K562 (cell line): ENCODE results near the gene JPT1. TPM values are rescaled to one million over a fixed set of nuclear protein-coding genes. Genes with fewer than 3 reads are reported as not detected.

ENCODE experiments used
- CC2D1A ChIP-seq: fragments of 450-650 bp; IDR thresholded peaks from 2 replicates; pipeline ENCODE4 v1.6.1; 2017; ENCODE audit warnings: mild to moderate bottlenecking
- ERF ChIP-seq: fragments of 450-650 bp; formaldehyde crosslinking; IDR thresholded peaks from 2 replicates; pipeline ENCODE4 v1.4.0; 2020; ENCODE audit warnings: mild to moderate bottlenecking, mixed read lengths
- GATAD2B ChIP-seq: fragments of 450-650 bp; IDR thresholded peaks from 2 replicates; pipeline ENCODE4 v1.6.1; 2017; ENCODE audit warnings: mild to moderate bottlenecking, borderline replicate concordance
- HNRNPLL ChIP-seq: fragments of 200-400 bp; formaldehyde crosslinking; IDR thresholded peaks from 2 replicates; pipeline ENCODE4 v1.6.1; 2017; ENCODE audit warnings: low read length, low read depth, mild to moderate bottlenecking; ENCODE audit not compliant: poor library complexity, severe bottlenecking
- IFI16 ChIP-seq: fragments of 250-450 bp; sonication (Bioruptor Pico); IDR thresholded peaks from 2 replicates; pipeline ENCODE4 v2.1.2; 2022; ENCODE audit warnings: mild to moderate bottlenecking, inconsistent platforms
- PTTG1 ChIP-seq: fragments of 450-650 bp; IDR thresholded peaks from 2 replicates; pipeline ENCODE4 v1.6.1; 2016; ENCODE audit warnings: low read depth, mild to moderate bottlenecking, missing genetic modification characterization, missing compliant biosample characterization
- RAD51 ChIP-seq: fragments of 450-650 bp; IDR thresholded peaks from 2 replicates; pipeline ENCODE4 v1.7.1; 2016; ENCODE audit warnings: low read depth, mild to moderate bottlenecking, borderline replicate concordance
- STAT5A ChIP-seq: IDR thresholded peaks from 2 replicates; pipeline ENCODE4 v1.6.1; 2012; ENCODE audit warnings: low read length, inconsistent platforms, borderline replicate concordance
- polyA plus RNA-seq, 8 experiments: library from polyadenylated mRNA; depleted of rRNA in 4 of 8; stranded (reverse) in 5 of 8; unstranded in 3 of 8; fragments of >200 nt; fragmentation: Nextera tagmentation in 2 of 8; fragmentation: Illumina TruSeq in 1 of 8; extraction: Ambion mirVana in 2 of 8; extraction: Trizol in 1 of 8; gene quantifications; 2 replicates each; pipeline versions ENCODE4 v1.2.1 to v1.2.3, GENCODE V29; 2011 to 2014; ENCODE audit warnings: inconsistent platforms in 1 of 8, missing spikeins in 1 of 8
- total RNA-seq, 7 experiments: library from RNA; depleted of rRNA in 6 of 7; stranded (reverse); fragments of >200 nt in 6 of 7; fragmentation: Illumina TruSeq in 2 of 7; extraction: Trizol in 2 of 7; gene quantifications; 2 replicates each; pipeline versions ENCODE4 v1.2.1 to v1.2.3, GENCODE V29; 2011 to 2021; ENCODE audit warnings: low replicate concordance in 1 of 7
- TF ChIP-seq, protein P1 (sequence below), 2 experiments: fragments of 450-650 bp; formaldehyde crosslinking in 1 of 2; IDR thresholded peaks; 2 replicates each; pipeline versions ENCODE4 v1.4.0 to v1.6.1; 2014 to 2020; ENCODE audit warnings: mild to moderate bottlenecking in 2 of 2, borderline replicate concordance in 1 of 2, low read depth in 1 of 2
- TF ChIP-seq, protein P2 (sequence below): fragments of 250-450 bp; sonication (Bioruptor Pico); IDR thresholded peaks from 2 replicates; pipeline ENCODE4 v1.8.0; 2021; ENCODE audit warnings: mild to moderate bottlenecking, moderate library complexity
- TF ChIP-seq, protein P3 (sequence below): sonication (generic); formaldehyde crosslinking; IDR thresholded peaks from 2 replicates; pipeline ENCODE4 v1.8.0; 2022; ENCODE audit warnings: missing genetic modification reagents, mild to moderate bottlenecking, moderate library complexity, borderline replicate concordance
- TF ChIP-seq, protein P4 (sequence below), 2 experiments: fragments of 250-450 bp in 1 of 2; fragments of 450-650 bp in 1 of 2; sonication (Bioruptor Pico) in 1 of 2; IDR thresholded peaks; 2 replicates each; pipeline versions ENCODE4 v1.6.1 to v1.8.0; 2016 to 2021; ENCODE audit warnings: mild to moderate bottlenecking in 2 of 2, moderate library complexity in 2 of 2, missing compliant biosample characterization in 1 of 2, missing genetic modification characterization in 1 of 2
- TF ChIP-seq, protein P5 (sequence below): fragments of 250-450 bp; sonication (Bioruptor Pico); IDR thresholded peaks from 2 replicates; pipeline ENCODE4 v1.6.1; 2021; ENCODE audit warnings: mild to moderate bottlenecking

Gene JPT1
- total and polyA plus RNA-seq, 9 of the 15 experiments (the other 6 are each of a cell fraction or from before 2014, with no cell fraction given) = 56.7 to 292 (median 144) TPM

DNA sequence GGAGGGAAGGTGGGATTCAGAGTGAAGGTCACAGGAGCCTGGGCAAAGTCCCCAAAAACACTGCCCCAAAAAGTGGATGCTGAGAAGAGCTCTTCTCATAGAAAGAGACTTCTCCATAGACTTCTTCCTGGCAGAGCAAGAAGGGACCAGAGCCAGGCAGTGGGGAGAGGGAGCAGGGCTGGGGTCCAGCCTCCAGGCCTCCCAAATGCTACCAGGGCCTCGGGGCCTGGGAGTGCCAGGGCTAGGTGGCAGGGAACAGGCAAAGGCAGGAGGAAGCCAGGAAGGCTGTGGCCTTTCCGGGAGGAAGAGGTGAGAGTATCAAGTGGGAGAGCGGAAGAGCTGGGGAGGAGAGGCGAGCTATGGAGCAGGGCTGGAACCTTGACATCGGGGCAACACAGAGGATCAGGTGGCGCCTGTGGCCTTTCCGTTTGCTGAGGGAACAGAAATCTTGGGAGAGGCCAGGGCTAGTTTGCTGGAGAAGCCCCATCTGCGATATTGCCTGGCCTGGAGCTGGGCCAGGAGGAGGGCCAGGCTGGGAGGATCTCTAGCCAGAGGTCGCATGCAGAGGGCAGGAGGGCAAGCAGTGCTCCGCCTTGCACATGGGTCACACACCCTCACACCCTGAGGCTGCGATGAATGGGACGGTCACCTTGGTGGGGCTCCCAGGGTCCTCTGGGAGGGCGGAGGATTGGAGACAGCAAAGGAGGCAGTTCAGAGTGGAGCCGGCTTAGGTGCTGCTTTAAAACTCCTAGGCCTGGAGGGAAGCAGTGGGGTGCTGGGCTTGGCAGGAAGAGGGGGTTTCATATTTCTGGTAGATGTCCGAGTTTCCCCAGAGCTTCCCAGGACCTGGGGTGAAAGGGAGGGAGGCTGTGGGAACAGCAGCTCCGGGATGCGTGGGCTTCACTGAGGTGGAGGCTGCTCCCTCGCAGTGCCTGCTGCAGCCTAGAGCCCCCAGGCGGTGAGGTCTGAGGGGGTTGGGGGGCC lies 63.1 kb downstream of the JPT1 start (continued):
- TF ChIP-seq, protein P1, sequence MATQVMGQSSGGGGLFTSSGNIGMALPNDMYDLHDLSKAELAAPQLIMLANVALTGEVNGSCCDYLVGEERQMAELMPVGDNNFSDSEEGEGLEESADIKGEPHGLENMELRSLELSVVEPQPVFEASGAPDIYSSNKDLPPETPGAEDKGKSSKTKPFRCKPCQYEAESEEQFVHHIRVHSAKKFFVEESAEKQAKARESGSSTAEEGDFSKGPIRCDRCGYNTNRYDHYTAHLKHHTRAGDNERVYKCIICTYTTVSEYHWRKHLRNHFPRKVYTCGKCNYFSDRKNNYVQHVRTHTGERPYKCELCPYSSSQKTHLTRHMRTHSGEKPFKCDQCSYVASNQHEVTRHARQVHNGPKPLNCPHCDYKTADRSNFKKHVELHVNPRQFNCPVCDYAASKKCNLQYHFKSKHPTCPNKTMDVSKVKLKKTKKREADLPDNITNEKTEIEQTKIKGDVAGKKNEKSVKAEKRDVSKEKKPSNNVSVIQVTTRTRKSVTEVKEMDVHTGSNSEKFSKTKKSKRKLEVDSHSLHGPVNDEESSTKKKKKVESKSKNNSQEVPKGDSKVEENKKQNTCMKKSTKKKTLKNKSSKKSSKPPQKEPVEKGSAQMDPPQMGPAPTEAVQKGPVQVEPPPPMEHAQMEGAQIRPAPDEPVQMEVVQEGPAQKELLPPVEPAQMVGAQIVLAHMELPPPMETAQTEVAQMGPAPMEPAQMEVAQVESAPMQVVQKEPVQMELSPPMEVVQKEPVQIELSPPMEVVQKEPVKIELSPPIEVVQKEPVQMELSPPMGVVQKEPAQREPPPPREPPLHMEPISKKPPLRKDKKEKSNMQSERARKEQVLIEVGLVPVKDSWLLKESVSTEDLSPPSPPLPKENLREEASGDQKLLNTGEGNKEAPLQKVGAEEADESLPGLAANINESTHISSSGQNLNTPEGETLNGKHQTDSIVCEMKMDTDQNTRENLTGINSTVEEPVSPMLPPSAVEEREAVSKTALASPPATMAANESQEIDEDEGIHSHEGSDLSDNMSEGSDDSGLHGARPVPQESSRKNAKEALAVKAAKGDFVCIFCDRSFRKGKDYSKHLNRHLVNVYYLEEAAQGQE (IDR thresholded peaks at IDR 0.05; ENCODE audit: borderline replicate concordance) = no peak
- TF ChIP-seq, protein P1 (CRISPR knock-in tag; IDR thresholded peaks at IDR 0.05; ENCODE audit: low read depth) = 0 out of 2 replicates have a peak, but pooled peaks have one; percentile 24
- TF ChIP-seq CC2D1A (no peak), HNRNPLL (no peak), PTTG1 (tag) (no peak), RAD51 (no peak), IFI16 (no peak), STAT5A (no peak), ERF (CRISPR knock-in tag) (no peak), GATAD2B (no peak)
- TF ChIP-seq, protein P2, sequence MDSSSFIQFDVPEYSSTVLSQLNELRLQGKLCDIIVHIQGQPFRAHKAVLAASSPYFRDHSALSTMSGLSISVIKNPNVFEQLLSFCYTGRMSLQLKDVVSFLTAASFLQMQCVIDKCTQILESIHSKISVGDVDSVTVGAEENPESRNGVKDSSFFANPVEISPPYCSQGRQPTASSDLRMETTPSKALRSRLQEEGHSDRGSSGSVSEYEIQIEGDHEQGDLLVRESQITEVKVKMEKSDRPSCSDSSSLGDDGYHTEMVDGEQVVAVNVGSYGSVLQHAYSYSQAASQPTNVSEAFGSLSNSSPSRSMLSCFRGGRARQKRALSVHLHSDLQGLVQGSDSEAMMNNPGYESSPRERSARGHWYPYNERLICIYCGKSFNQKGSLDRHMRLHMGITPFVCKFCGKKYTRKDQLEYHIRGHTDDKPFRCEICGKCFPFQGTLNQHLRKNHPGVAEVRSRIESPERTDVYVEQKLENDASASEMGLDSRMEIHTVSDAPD (CRISPR knock-in tag) = no peak
- TF ChIP-seq, protein P3, sequence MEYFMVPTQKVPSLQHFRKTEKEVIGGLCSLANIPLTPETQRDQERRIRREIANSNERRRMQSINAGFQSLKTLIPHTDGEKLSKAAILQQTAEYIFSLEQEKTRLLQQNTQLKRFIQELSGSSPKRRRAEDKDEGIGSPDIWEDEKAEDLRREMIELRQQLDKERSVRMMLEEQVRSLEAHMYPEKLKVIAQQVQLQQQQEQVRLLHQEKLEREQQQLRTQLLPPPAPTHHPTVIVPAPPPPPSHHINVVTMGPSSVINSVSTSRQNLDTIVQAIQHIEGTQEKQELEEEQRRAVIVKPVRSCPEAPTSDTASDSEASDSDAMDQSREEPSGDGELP (CRISPR knock-in tag) = peak; percentile 50; the same call in 1 of the 2 replicates
- TF ChIP-seq, protein P4, sequence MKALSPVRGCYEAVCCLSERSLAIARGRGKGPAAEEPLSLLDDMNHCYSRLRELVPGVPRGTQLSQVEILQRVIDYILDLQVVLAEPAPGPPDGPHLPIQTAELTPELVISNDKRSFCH (CRISPR knock-in tag; IDR thresholded peaks at IDR 0.05) = no peak
- TF ChIP-seq, protein P4 (tag; IDR thresholded peaks at IDR 0.05) = no peak
- TF ChIP-seq, protein P5, sequence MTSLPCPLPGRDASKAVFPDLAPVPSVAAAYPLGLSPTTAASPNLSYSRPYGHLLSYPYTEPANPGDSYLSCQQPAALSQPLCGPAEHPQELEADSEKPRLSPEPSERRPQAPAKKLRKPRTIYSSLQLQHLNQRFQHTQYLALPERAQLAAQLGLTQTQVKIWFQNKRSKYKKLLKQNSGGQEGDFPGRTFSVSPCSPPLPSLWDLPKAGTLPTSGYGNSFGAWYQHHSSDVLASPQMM (CRISPR knock-in tag) = no peak
